Loucy (cell line): ENCODE data around the gene COL13A1.

Experiments used
- H2AFZ ChIP-seq: fragments of 200-600 bp; sonication (generic); 2 replicates; pipeline ENCODE4 v1.6.0; 2016; ENCODE audit warnings: antibody characterized with exemption, mild to moderate bottlenecking, low read length, moderate library complexity
- H3F3A ChIP-seq: fragments of 200-600 bp; 2 replicates; pipeline ENCODE4 v1.6.0; 2016; ENCODE audit warnings: antibody characterized with exemption, low read depth, mild to moderate bottlenecking
- H3K27me3 ChIP-seq: fragments of 200-600 bp; sonication (generic); 2 replicates; pipeline ENCODE4 v1.6.1; 2014; ENCODE audit warnings: low read length, mild to moderate bottlenecking; ENCODE audit not compliant: insufficient read depth, poor library complexity, severe bottlenecking
- H3K36me3 ChIP-seq: fragments of 200-600 bp; sonication (generic); 2 replicates; pipeline ENCODE4 v1.6.1; 2016; ENCODE audit warnings: low read length; ENCODE audit not compliant: insufficient read depth
- H3K4me1 ChIP-seq: fragments of 200-600 bp; sonication (generic); 2 replicates; pipeline ENCODE4 v1.5.1; 2014; ENCODE audit warnings: low read length, mild to moderate bottlenecking; ENCODE audit not compliant: insufficient read depth, poor library complexity, severe bottlenecking
- H3K4me2 ChIP-seq: fragments of 200-600 bp; sonication (generic); 2 replicates; pipeline ENCODE4 v1.6.0; 2014; ENCODE audit warnings: antibody characterized with exemption, low read length, low read depth, mild to moderate bottlenecking; ENCODE audit not compliant: poor library complexity, severe bottlenecking
- H3K4me3 ChIP-seq: fragments of 200-600 bp; sonication (generic); 2 replicates; pipeline ENCODE4 v1.5.1; 2014; ENCODE audit warnings: low read length, mild to moderate bottlenecking, mixed read lengths; ENCODE audit not compliant: poor library complexity, severe bottlenecking
- H3K79me2 ChIP-seq: fragments of 200-600 bp; sonication (generic); 2 replicates; pipeline ENCODE4 v1.6.1; 2014; ENCODE audit warnings: low read length; ENCODE audit not compliant: insufficient read depth
- H3K9ac ChIP-seq: fragments of 200-600 bp; sonication (generic); 2 replicates; pipeline ENCODE4 v1.6.0; 2014; ENCODE audit warnings: mild to moderate bottlenecking, low read depth, low read length, moderate library complexity; ENCODE audit not compliant: poor library complexity, severe bottlenecking
- H3K9me2 ChIP-seq: fragments of 200-600 bp; sonication (generic); replicated peaks from 2 replicates; pipeline ENCODE4 v1.6.1; 2016; ENCODE audit warnings: low read depth, low read length, mixed read lengths
- H3K9me3 ChIP-seq: fragments of 200-600 bp; sonication (generic); 2 replicates; pipeline ENCODE4 v1.6.1; 2014; ENCODE audit warnings: mild to moderate bottlenecking, antibody characterized with exemption, low read length, low read depth; ENCODE audit not compliant: insufficient read depth
- H4K20me1 ChIP-seq: fragments of 200-600 bp; sonication (generic); 2 replicates; pipeline ENCODE4 v1.6.0; 2014; ENCODE audit warnings: antibody characterized with exemption, low read length, mild to moderate bottlenecking; ENCODE audit not compliant: insufficient read depth, poor library complexity, severe bottlenecking
- EZH2phosphoT487 ChIP-seq: fragments of 200-600 bp; IDR thresholded peaks from 2 replicates; pipeline ENCODE4 v1.6.1; 2018; ENCODE audit warnings: antibody characterized with exemption, mild to moderate bottlenecking, moderate library complexity, borderline replicate concordance
- TF ChIP-seq, protein P1 (sequence below): fragments of 200-600 bp; sonication (generic); conservative IDR thresholded peaks from 2 replicates; pipeline ENCODE4 v1.5.1; 2014; ENCODE audit warnings: mild to moderate bottlenecking, antibody characterized with exemption, low read length

COL13A1 gene

DNA sequence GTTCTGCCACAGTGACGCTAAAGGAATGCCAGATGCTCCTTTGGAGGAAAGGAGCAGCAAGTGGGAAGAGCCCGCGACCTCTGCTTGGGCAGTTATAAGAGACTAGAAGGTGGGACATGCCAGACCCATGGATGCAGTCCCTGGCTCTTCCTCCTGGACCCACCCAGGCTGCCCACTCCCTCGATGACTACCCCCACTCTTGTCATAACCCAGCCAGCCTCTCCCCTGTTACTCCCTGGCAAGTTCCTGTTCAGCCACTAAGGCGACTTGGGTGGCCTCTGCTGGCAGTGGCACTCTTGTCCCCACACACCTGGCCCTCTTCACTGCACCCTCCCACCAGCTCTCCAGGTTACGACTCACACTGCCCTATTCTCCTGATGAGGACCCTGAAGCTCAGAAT is 33.5 kb downstream of the COL13A1 start:
- no peaks in the 10 kb centered on the region for H3K9me3 ChIP-seq
- H4K20me1 ChIP-seq: no peaks in the 10 kb centered on the region
- H3K9ac ChIP-seq: peak overlapping the region; percentile 68

GRCh38 chr10:69835875-69836730 is 34.4 kb downstream of the COL13A1 start:
- Histone ChIP-seq H3K4me2 (peak overlapping the region; percentile 69), H3K36me3 (no peaks in the 10 kb centered on the region), H3K79me2 (no peaks in the 10 kb centered on the region), H3F3A (peaks cover 8% of the 10 kb centered on the region; the same call in 1 of the 2 replicates), H3K9ac (peak overlapping the region; percentile 68), H3K9me3 (no peaks in the 10 kb centered on the region), H3K27me3 (no peaks in the 10 kb centered on the region), H4K20me1 (no peaks in the 10 kb centered on the region), H3K9me2 (no peaks in the 10 kb centered on the region), H2AFZ (peak overlapping the region; percentile 30), H3K4me1 (peaks cover 67% of the 10 kb centered on the region), H3K4me3 (peak overlapping the region; percentile 52)
- no peak for TF ChIP-seq EZH2phosphoT487
- TF ChIP-seq, protein P1, sequence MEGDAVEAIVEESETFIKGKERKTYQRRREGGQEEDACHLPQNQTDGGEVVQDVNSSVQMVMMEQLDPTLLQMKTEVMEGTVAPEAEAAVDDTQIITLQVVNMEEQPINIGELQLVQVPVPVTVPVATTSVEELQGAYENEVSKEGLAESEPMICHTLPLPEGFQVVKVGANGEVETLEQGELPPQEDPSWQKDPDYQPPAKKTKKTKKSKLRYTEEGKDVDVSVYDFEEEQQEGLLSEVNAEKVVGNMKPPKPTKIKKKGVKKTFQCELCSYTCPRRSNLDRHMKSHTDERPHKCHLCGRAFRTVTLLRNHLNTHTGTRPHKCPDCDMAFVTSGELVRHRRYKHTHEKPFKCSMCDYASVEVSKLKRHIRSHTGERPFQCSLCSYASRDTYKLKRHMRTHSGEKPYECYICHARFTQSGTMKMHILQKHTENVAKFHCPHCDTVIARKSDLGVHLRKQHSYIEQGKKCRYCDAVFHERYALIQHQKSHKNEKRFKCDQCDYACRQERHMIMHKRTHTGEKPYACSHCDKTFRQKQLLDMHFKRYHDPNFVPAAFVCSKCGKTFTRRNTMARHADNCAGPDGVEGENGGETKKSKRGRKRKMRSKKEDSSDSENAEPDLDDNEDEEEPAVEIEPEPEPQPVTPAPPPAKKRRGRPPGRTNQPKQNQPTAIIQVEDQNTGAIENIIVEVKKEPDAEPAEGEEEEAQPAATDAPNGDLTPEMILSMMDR: no peak

More for the DNA sequence above, 33.5 kb downstream of the COL13A1 start:
- Histone ChIP-seq H3F3A (peaks cover 8% of the 10 kb centered on the region; the same call in 1 of the 2 replicates), H3K4me3 (peak overlapping the region; percentile 52), H3K79me2 (no peaks in the 10 kb centered on the region), H3K9me2 (no peaks in the 10 kb centered on the region), H3K36me3 (no peaks in the 10 kb centered on the region), H3K4me1 (peaks cover 67% of the 10 kb centered on the region), H2AFZ (no peak overlapping the region), H3K4me2 (peak overlapping the region; percentile 69), H3K27me3 (no peaks in the 10 kb centered on the region)
- no peak for TF ChIP-seq EZH2phosphoT487
- TF ChIP-seq, protein P1: peak; percentile 45

DNA sequence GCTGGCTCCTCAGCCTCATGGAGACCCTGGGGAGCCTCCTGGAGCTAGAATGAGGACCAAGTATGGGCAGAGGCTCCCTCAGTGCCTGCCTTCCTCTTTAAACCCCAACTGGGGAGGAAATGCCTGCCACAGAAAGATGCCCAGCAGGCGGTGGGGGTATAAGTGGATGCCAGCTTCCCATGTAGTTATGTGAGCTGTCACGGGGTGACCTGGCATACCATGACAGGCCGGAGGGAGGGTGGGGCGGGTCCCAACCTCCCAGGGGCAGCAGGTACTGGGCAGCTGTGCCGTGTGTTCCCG is 35.0 kb downstream of the COL13A1 start:
- Histone ChIP-seq H3K4me2 (peak overlapping the region; percentile 69), H3K4me1 (peaks cover 62% of the 10 kb centered on the region), H2AFZ (peak overlapping the region; percentile 30), H3K36me3 (no peaks in the 10 kb centered on the region), H4K20me1 (no peaks in the 10 kb centered on the region), H3K9me3 (no peaks in the 10 kb centered on the region), H3K79me2 (no peaks in the 10 kb centered on the region), H3K9ac (peak overlapping the region; percentile 68), H3K9me2 (no peaks in the 10 kb centered on the region), H3F3A (peaks cover 8% of the 10 kb centered on the region; the same call in 1 of the 2 replicates), H3K27me3 (no peaks in the 10 kb centered on the region), H3K4me3 (peak overlapping the region; percentile 52)
- no peak for TF ChIP-seq EZH2phosphoT487
- TF ChIP-seq, protein P1: no peak
